GM19463 (cell line): Measurements from ENCODE around the gene TMEM39A.
A peak's percentile ranks its signal among the peaks of the same experiment; 100 is the strongest.

Experiments
- ATAC-seq: cut with Tn5 transposase; IDR thresholded peaks from one replicate; pipeline ENCODE4 v1.9.1; 2021; ENCODE audit warnings: mild to moderate bottlenecking, moderate library complexity; ENCODE audit not compliant: unreplicated experiment

Gene TMEM39A

GRCh38 chr3:119463171-119464169, at the start of gene TMEM39A:
Gene TMEM39A (minus strand): TSS chr3:119463615. CDS start chr3:119462074, 1,541 bp downstream.
- peak; percentile 93 for ATAC-seq

- no peak for ATAC-seq
Observed at GRCh38 chr3:119510690-119511089, 47.3 kb upstream of the TMEM39A start.

GRCh38 chr3:119508172-119508845, 44.9 kb upstream of the TMEM39A start:
- ATAC-seq: peak; percentile 75

GRCh38 chr3:119507404-119507803, 44.0 kb upstream of the TMEM39A start:
- no peak for ATAC-seq

GRCh38 chr3:119506631-119507030, 43.2 kb upstream of the TMEM39A start:
- ATAC-seq: no peak

- ATAC-seq: no peak
Observed at GRCh38 chr3:119500901-119501300, 37.5 kb upstream of the TMEM39A start.

- no peak for ATAC-seq
Observed at GRCh38 chr3:119500265-119500664, 36.9 kb upstream of the TMEM39A start.

GRCh38 chr3:119498186-119499011, 35.0 kb upstream of the TMEM39A start, which contains the start of gene TIMMDC1:
Gene TIMMDC1 (plus strand): TSS chr3:119498547. CDS start chr3:119498734, 187 bp downstream.
- peak; percentile 99 for ATAC-seq

- no peak for ATAC-seq
Observed at GRCh38 chr3:119497820-119498185, 34.4 kb upstream of the TMEM39A start.

GRCh38 chr3:119494597-119494996, 31.2 kb upstream of the TMEM39A start:
- no peak for ATAC-seq

GRCh38 chr3:119492810-119493209, 29.4 kb upstream of the TMEM39A start:
- ATAC-seq: no peak

- ATAC-seq: no peak
Observed at GRCh38 chr3:119492128-119492527, 28.7 kb upstream of the TMEM39A start.

- ATAC-seq: no peak
Observed at GRCh38 chr3:119490153-119490552, 26.7 kb upstream of the TMEM39A start.

GRCh38 chr3:119485563-119485962, 22.1 kb upstream of the TMEM39A start:
- no peak for ATAC-seq

- no peak for ATAC-seq
Observed at GRCh38 chr3:119483101-119483500, 19.7 kb upstream of the TMEM39A start.

GRCh38 chr3:119481079-119481478, 17.7 kb upstream of the TMEM39A start:
- ATAC-seq: no peak

GRCh38 chr3:119470866-119471265, 7.5 kb upstream of the TMEM39A start:
- ATAC-seq: no peak

- ATAC-seq: no peak
Observed at GRCh38 chr3:119469418-119470189, 6.2 kb upstream of the TMEM39A start.

- no peak for ATAC-seq
Observed at GRCh38 chr3:119468041-119468440, 4.6 kb upstream of the TMEM39A start.

GRCh38 chr3:119457246-119457645, 6.2 kb downstream of the TMEM39A start:
- no peak for ATAC-seq
